KG1 (cell line): ENCODE results near the gene SLC30A1.
"Not testable (repeated sequence)": the region's sequence is repeated elsewhere in the genome, so short reads cannot be mapped to it uniquely, and the experiment has no call there.

Experiments used
- DNase-seq: peaks from one replicate; lab custom pipeline; 2025; lab: John Stamatoyannopoulos, UW

Gene SLC30A1

GRCh38 chr1:211578640-211579439 is at the start of gene SLC30A1:
TSS of gene SLC30A1 (minus strand) at chr1:211579161. CDS start at chr1:211578612, 549 bp downstream.
- DNase-seq = peak; percentile 98

GRCh38 chr1:211628417-211628816 is 49.5 kb upstream of the SLC30A1 start:
- no peak for DNase-seq

GRCh38 chr1:211627259-211627658 is 48.3 kb upstream of the SLC30A1 start:
- DNase-seq = no peak

- not testable (repeated sequence) for DNase-seq
These were observed 46.9 kb upstream of the SLC30A1 start for GRCh38 chr1:211625866-211626265.

- DNase-seq = no peak
These were observed 46.1 kb upstream of the SLC30A1 start for GRCh38 chr1:211625040-211625439.

- DNase-seq = no peak
These were observed 44.6 kb upstream of the SLC30A1 start for GRCh38 chr1:211623515-211623914.

- no peak for DNase-seq
These were observed 42.7 kb upstream of the SLC30A1 start for GRCh38 chr1:211621447-211622198.

- DNase-seq = no peak
These were observed 41.1 kb upstream of the SLC30A1 start for GRCh38 chr1:211620097-211620496.

GRCh38 chr1:211619033-211619996 is 40.4 kb upstream of the SLC30A1 start:
- DNase-seq = no peak

- DNase-seq = no peak
These were observed 38.0 kb upstream of the SLC30A1 start for GRCh38 chr1:211616965-211617297.

GRCh38 chr1:211616231-211616964 is 37.4 kb upstream of the SLC30A1 start:
- DNase-seq = no peak

- no peak for DNase-seq
These were observed 35.7 kb upstream of the SLC30A1 start for GRCh38 chr1:211614615-211615014.

- DNase-seq = no peak
These were observed 35.0 kb upstream of the SLC30A1 start for GRCh38 chr1:211613951-211614350.

GRCh38 chr1:211613108-211613947 is 34.4 kb upstream of the SLC30A1 start:
- DNase-seq = no peak

- DNase-seq = no peak
These were observed 33.8 kb upstream of the SLC30A1 start for GRCh38 chr1:211612786-211613107.

GRCh38 chr1:211611818-211612217 is 32.9 kb upstream of the SLC30A1 start:
- DNase-seq = no peak

GRCh38 chr1:211610779-211611556 is 32.0 kb upstream of the SLC30A1 start:
- DNase-seq = no peak

GRCh38 chr1:211609120-211610024 is 30.4 kb upstream of the SLC30A1 start:
- DNase-seq = no peak
